GM12878 (cell line): ENCODE results near the gene HIC1. TPM values are rescaled to one million over a fixed set of nuclear protein-coding genes. Genes with fewer than 3 reads are reported as not detected.

Experiments
- ATAC-seq: fragments of 200-7000 bp; cut with Tn5 transposase; 3 replicates; pipeline ENCODE4 v1.9.1; 2020; ENCODE audit warnings: mild to moderate bottlenecking, moderate library complexity
- BruUV-seq: library from RNA; stranded (reverse); fragments of 400-500 nt; replicated peaks from 2 replicates; lab custom pipeline; 2021; lab: Mats Ljungman, UMichigan
- CTCF ChIA-PET: fragments of 300-600 bp; sonication (Branson Sonifier 250); formaldehyde crosslinking; extraction: SDS; loops from one replicate; lab custom pipeline; 2021; ENCODE audit warnings: inconsistent platforms; lab: Yijun Ruan, JAX
- POLR2A ChIA-PET: fragments of 350-600 bp; formaldehyde crosslinking; extraction: SDS; loops from one replicate; lab custom pipeline; 2021; ENCODE audit warnings: inconsistent platforms; lab: Charles Lee
- RAD21 ChIA-PET: fragments of 300-600 bp; sonication (Branson Sonifier 250); formaldehyde crosslinking; loops from one replicate; lab custom pipeline; 2023; ENCODE audit warnings: antibody characterized with exemption; ENCODE audit not compliant: unreplicated experiment; lab: Charles Lee
- SMC1A ChIA-PET: fragments of 300-600 bp; sonication (Branson Sonifier 250); formaldehyde crosslinking; loops from one replicate; lab custom pipeline; 2023; ENCODE audit not compliant: unreplicated experiment, uncharacterized antibody; lab: Charles Lee
- DNase-seq: peaks from one replicate; pipeline ENCODE4 v3.0.0-alpha.2; 2011; ENCODE audit warnings: low read depth, low spot score
- FAIRE-seq: peaks from 3 replicates; lab custom pipeline; 2011; peaks lifted over from hg19 to GRCh38; lab: Jason Lieb, UNC
- H2AFZ ChIP-seq: 2 replicates; pipeline ENCODE4 v1.6.0; 2011; ENCODE audit warnings: low read depth, low read length, control low read depth; ENCODE audit not compliant: control insufficient read depth
- H3K27ac ChIP-seq: 2 replicates; pipeline ENCODE4 v1.5.1; 2011; ENCODE audit warnings: control low read depth; ENCODE audit not compliant: control insufficient read depth, insufficient read depth
- H3K27me3 ChIP-seq, 2 experiments: replicated peaks in 1 of 2; 2 replicates each; pipeline versions ENCODE4 v1.6.0 to v1.6.1; 2011; ENCODE audit warnings: low read length in 1 of 2; ENCODE audit not compliant: control insufficient read depth in 2 of 2, insufficient read depth in 2 of 2
- H3K36me3 ChIP-seq, 2 experiments: 2 replicates each; pipeline ENCODE4 v1.5.1; 2011; ENCODE audit warnings: low read length in 1 of 2; ENCODE audit not compliant: control insufficient read depth in 2 of 2, insufficient read depth in 2 of 2
- H3K4me1 ChIP-seq: 2 replicates; pipeline ENCODE4 v1.6.1; 2011; ENCODE audit warnings: mild to moderate bottlenecking, low read length, moderate library complexity, mixed read lengths; ENCODE audit not compliant: control insufficient read depth, insufficient read depth
- H3K4me2 ChIP-seq: 2 replicates; pipeline ENCODE4 v1.6.0; 2011; ENCODE audit warnings: control low read depth; ENCODE audit not compliant: control insufficient read depth, insufficient read depth
- H3K4me3 ChIP-seq: fragments of 200-600 bp; sonication (generic); 2 replicates; pipeline ENCODE4 v1.5.1; 2016
- H3K79me2 ChIP-seq: 2 replicates; pipeline ENCODE4 v1.6.0; 2011; ENCODE audit warnings: low read length; ENCODE audit not compliant: control insufficient read depth, insufficient read depth
- H3K9ac ChIP-seq: 2 replicates; pipeline ENCODE4 v1.8.0; 2011; ENCODE audit warnings: low read length, control low read depth, mixed read lengths; ENCODE audit not compliant: control insufficient read depth, insufficient read depth
- H3K9me3 ChIP-seq: replicated peaks from 3 replicates; pipeline ENCODE4 v1.5.1; 2011; ENCODE audit warnings: mild to moderate bottlenecking, low read length; ENCODE audit not compliant: control insufficient read depth, insufficient read depth
- H4K20me1 ChIP-seq: 2 replicates; pipeline ENCODE4 v1.6.0; 2011; ENCODE audit not compliant: control insufficient read depth, insufficient read depth
- CEBPB ChIP-seq, 2 experiments: fragments of 150-350 bp in 1 of 2; IDR thresholded peaks; 2 replicates each; pipeline ENCODE4 v1.6.1; 2012 to 2014; ENCODE audit warnings: low read depth in 2 of 2, low read length in 2 of 2, borderline replicate concordance in 1 of 2, inconsistent platforms in 1 of 2
- CREB1 ChIP-seq: IDR thresholded peaks from 2 replicates; pipeline ENCODE4 v1.6.1; 2012; ENCODE audit warnings: low read depth, mild to moderate bottlenecking, inconsistent platforms
- FOXM1 ChIP-seq: IDR thresholded peaks from 2 replicates; pipeline ENCODE4 v1.6.1; 2012; ENCODE audit warnings: low read depth, mild to moderate bottlenecking, inconsistent platforms, low read length, moderate library complexity
- HDAC2 ChIP-seq: fragments of 200-600 bp; sonication (generic); IDR thresholded peaks from 2 replicates; pipeline ENCODE4 v1.6.1; 2017
- MTA2 ChIP-seq: fragments of 450-650 bp; IDR thresholded peaks from 2 replicates; pipeline ENCODE4 v1.6.1; 2016; ENCODE audit warnings: low read depth, mild to moderate bottlenecking, moderate library complexity
- MTA3 ChIP-seq: IDR thresholded peaks from 2 replicates; pipeline ENCODE4 v1.6.1; 2012; ENCODE audit warnings: low read length, inconsistent platforms, borderline replicate concordance
- NFIC ChIP-seq: IDR thresholded peaks from 2 replicates; pipeline ENCODE4 v1.6.1; 2012; ENCODE audit warnings: low read depth, mild to moderate bottlenecking, inconsistent platforms, low read length, moderate library complexity
- NFYB ChIP-seq: IDR thresholded peaks from 2 replicates; pipeline ENCODE4 v1.6.1; 2011; ENCODE audit warnings: low read depth, mild to moderate bottlenecking, low read length, improper control_type of control experiment, moderate library complexity; ENCODE audit not compliant: insufficient read depth
- NR2C2 ChIP-seq: IDR thresholded peaks from 2 replicates; pipeline ENCODE4 v1.6.1; 2011; ENCODE audit warnings: borderline replicate concordance, low read depth; ENCODE audit not compliant: control insufficient read depth, insufficient read length
- PML ChIP-seq: IDR thresholded peaks from 2 replicates; pipeline ENCODE4 v1.6.1; 2012; ENCODE audit warnings: low read length, inconsistent platforms
- POLR2A ChIP-seq: IDR thresholded peaks from 2 replicates; pipeline ENCODE4 v1.6.1; 2011; ENCODE audit warnings: low read depth, mild to moderate bottlenecking, low read length
- POLR2AphosphoS2 ChIP-seq: IDR thresholded peaks from 2 replicates; pipeline ENCODE4 v1.6.1; 2011; ENCODE audit warnings: low read depth, mild to moderate bottlenecking, low read length, improper control_type of control experiment, moderate library complexity
- POU2F2 ChIP-seq: IDR thresholded peaks from 3 replicates; pipeline ENCODE4 v1.6.1; 2011; ENCODE audit warnings: low read depth, mild to moderate bottlenecking, low read length, borderline replicate concordance
- SMAD5 ChIP-seq: IDR thresholded peaks from 2 replicates; pipeline ENCODE4 v1.6.1; 2016; ENCODE audit warnings: antibody characterized with exemption, low read depth
- STAT3 ChIP-seq: IDR thresholded peaks from 2 replicates; pipeline ENCODE4 v1.6.1; 2011; ENCODE audit warnings: low read depth, low read length, improper control_type of control experiment
- ZBED1 ChIP-seq: IDR thresholded peaks from 2 replicates; pipeline ENCODE4 v1.6.1; 2016; ENCODE audit warnings: borderline replicate concordance
- WGBS: methylation state at CpG from one replicate; pipeline ENCODE4 v1.1.6; 2016; ENCODE audit warnings: low lambda C conversion rate; ENCODE audit not compliant: insufficient replicate concordance, insufficient coverage; ENCODE audit errors: missing lambda C conversion rate; 5-methylcytosine and 5-hydroxymethylcytosine counted together
- in situ Hi-C: fragments of 300-500 bp; cut with MboI; formaldehyde crosslinking; loops from 9 replicates; pipeline ENCODE4 v1.14.3; 2018; ENCODE audit warnings: mixed read lengths
- intact Hi-C: fragments of 100-400 bp; cut with micrococcal nuclease; formaldehyde crosslinking; loops from one replicate; pipeline ENCODE4 v1.14.2; 2022; ENCODE audit not compliant: unreplicated experiment
- polyA plus RNA-seq, 11 experiments: library from polyadenylated mRNA; depleted of rRNA in 4 of 11; unstranded in 6 of 11; stranded (reverse) in 5 of 11; fragments of >200 nt; fragmentation: Nextera tagmentation in 4 of 11; fragmentation: Illumina TruSeq in 1 of 11; extraction: Ambion mirVana in 4 of 11; extraction: Trizol in 1 of 11; gene quantifications; 1 replicate in 1 of 11; 2 replicates in 10 of 11; pipeline versions ENCODE4 v1.2.1 to v1.2.3, GENCODE V29; 2011 to 2016; ENCODE audit warnings: inconsistent platforms in 2 of 11, missing spikeins in 2 of 11, low read depth in 1 of 11
- total RNA-seq, 4 experiments: library from RNA; depleted of rRNA in 3 of 4; stranded (reverse); fragments of >200 nt in 3 of 4; fragmentation: Illumina TruSeq in 1 of 4; extraction: Trizol in 1 of 4; gene quantifications; 2 replicates each; pipeline versions ENCODE4 v1.2.1 to v1.2.3, GENCODE V29; 2013 to 2021

HIC1 gene
- total and polyA plus RNA-seq, 10 of the 15 experiments (the other 5 are each of a cell fraction or from before 2014, with no cell fraction given) = 0.11 to 61.1 (median 4.9) TPM

DNA sequence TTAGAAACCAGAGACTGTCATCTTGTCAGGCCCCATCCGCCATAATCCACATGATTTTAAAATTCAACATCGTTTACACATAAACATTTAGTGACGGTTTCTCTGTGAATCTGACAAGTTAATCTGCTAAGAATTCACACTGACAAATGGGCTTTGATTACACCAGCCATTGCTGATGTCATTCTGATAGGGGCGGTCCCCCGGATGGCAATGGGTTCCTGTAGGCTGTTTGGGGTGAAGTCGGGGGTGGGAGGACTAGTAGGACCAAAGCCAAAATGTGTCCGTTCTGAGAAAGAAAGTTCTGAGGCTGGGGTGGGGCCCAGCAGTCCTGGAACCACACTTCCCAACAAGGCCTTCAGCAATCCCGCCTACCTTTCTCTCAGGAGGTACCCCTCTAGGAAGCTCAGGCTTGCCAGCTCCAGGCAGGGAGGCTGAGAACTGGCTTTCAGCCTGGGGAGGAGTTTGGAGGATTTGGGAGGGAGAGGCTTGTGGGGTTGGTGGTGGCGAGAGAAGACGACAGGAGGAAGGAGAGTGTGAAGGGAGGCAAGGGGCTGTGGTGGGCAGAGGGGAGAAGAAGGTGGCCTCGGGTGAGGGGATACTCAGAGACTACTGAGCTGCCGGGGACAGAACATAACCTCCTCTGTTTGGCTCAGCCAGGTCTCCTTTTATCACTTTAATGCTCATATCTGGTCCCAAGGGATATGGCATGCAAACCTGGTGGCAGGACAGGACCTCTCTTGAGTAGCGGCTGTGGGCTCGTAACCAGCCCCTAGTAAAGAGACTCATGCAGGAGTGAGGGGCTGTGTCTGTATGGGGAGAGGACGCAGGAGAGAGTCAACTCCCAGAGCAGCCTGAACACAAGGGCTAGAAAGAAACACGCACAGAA lies 8.6 kb downstream of the HIC1 start:
- peak; percentile 23 for FAIRE-seq
- in situ Hi-C loops = loop anchor here (10.0 kb wide), 1 partner anchor 181 kb away; no protein-coding TSS in a partner anchor
- CTCF ChIA-PET = interaction anchor here (0.7 to 2.6 kb wide), 9 partner anchors 24 to 185 kb away, joined by 3 to 19 read pairs (median 5); no protein-coding TSS in a partner anchor

More for the DNA sequence above, 8.6 kb downstream of the HIC1 start:
- DNase-seq = no peak
- Histone ChIP-seq H3K27ac (peak overlapping the region; percentile 34; the same call in 1 of the 2 replicates), H3K4me3 (no peak overlapping the region), H3K9ac (no peak overlapping the region), H2AFZ (no peak overlapping the region), H3K9me3 (no peaks in the 10 kb centered on the region), H3K4me2 (no peak overlapping the region), H3K4me1 (peaks cover 38% of the 10 kb centered on the region), H3K36me3 (peaks cover 21 to 31% of the 10 kb centered on the region in 2 experiments), H3K27me3 (no peaks in the 10 kb centered on the region), H3K79me2 (peaks cover 18% of the 10 kb centered on the region), H4K20me1 (no peaks in the 10 kb centered on the region)
- BruUV-seq = no TSS peak
- 45% methylated on average over 16 of the region's 16 CpGs for WGBS
- ChIA-PET POLR2A (interaction anchor here (12.5 kb wide), 1 partner anchor 24 kb away, joined by 148 read pairs; no protein-coding TSS in a partner anchor), SMC1A (interaction anchor here (0.6 to 3.9 kb wide), 11 partner anchors 20 to 182 kb away, joined by 3 to 27 read pairs (median 3); no protein-coding TSS in a partner anchor), RAD21 (interaction anchor here (0.9 to 2.9 kb wide), 7 partner anchors 9 to 181 kb away, joined by 3 to 12 read pairs (median 4); partner anchors contain the start of gene HIC1)
- TF ChIP-seq MTA3 = peak; percentile 71
- no peak for TF ChIP-seq NR2C2
- TF ChIP-seq POLR2AphosphoS2 = peak; percentile 53; the same call in 1 of the 2 replicates
- 0 out of 2 replicates have a peak, but pooled peaks have one; percentile 5 for TF ChIP-seq CREB1
- no peak for TF ChIP-seq HDAC2
- TF ChIP-seq POU2F2 = no peak; the same call in 2 of the 3 replicates
- TF ChIP-seq MTA2 = no peak
- peak; percentile 27; the same call in 1 of the 2 replicates for TF ChIP-seq NFIC
- no peak for TF ChIP-seq STAT3
- TF ChIP-seq ZBED1 = peak; percentile 22
- TF ChIP-seq NFYB = no peak
- TF ChIP-seq PML = peak; percentile 43; the same call in 1 of the 2 replicates
- TF ChIP-seq POLR2A = peak; percentile 50; the same call in 1 of the 2 replicates
- TF ChIP-seq FOXM1 = peak; percentile 42; the same call in 1 of the 2 replicates
- TF ChIP-seq SMAD5 = peak; percentile 11; the same call in 1 of the 2 replicates
- no peak for TF ChIP-seq CEBPB (IDR thresholded peaks at IDR 0.05; ENCODE audit: borderline replicate concordance in 1 of 2, low read depth in 2 of 2, low read length in 2 of 2)
- intact Hi-C loops = no loop called here
- no peak for ATAC-seq
